GM18861 (cell line): Measurements from ENCODE around the gene TTC27.
"Not testable (repeated sequence)": the region's sequence is repeated elsewhere in the genome, so short reads cannot be mapped to it uniquely, and the experiment has no call there.

Source experiments
- ATAC-seq: cut with Tn5 transposase; IDR thresholded peaks from one replicate; pipeline ENCODE4 v1.9.1; 2021; ENCODE audit not compliant: unreplicated experiment

TTC27 gene

GRCh38 chr2:32752205-32752604 is 124.4 kb downstream of the TTC27 start:
- ATAC-seq: no peak

GRCh38 chr2:32752952-32753351 is 125.1 kb downstream of the TTC27 start:
- no peak for ATAC-seq

- ATAC-seq: not testable (repeated sequence)
Measured at GRCh38 chr2:32754676-32755075, 126.8 kb downstream of the TTC27 start.

- no peak for ATAC-seq
Measured at GRCh38 chr2:32755666-32756065, 127.8 kb downstream of the TTC27 start.

- no peak for ATAC-seq
Measured at GRCh38 chr2:32756074-32756727, 128.4 kb downstream of the TTC27 start.

- ATAC-seq: no peak
Measured at GRCh38 chr2:32758232-32758631, 130.4 kb downstream of the TTC27 start.

- no peak for ATAC-seq
Measured at GRCh38 chr2:32760628-32761027, 132.8 kb downstream of the TTC27 start.

GRCh38 chr2:32768387-32769174 is 140.7 kb downstream of the TTC27 start:
- no peak for ATAC-seq

- ATAC-seq: no peak
Measured at GRCh38 chr2:32770360-32770759, 142.5 kb downstream of the TTC27 start.

GRCh38 chr2:32772638-32773447 is 145.0 kb downstream of the TTC27 start:
- ATAC-seq: no peak

- ATAC-seq: no peak
Measured at GRCh38 chr2:32773448-32773808, 145.6 kb downstream of the TTC27 start.

- no peak for ATAC-seq
Measured at GRCh38 chr2:32775954-32776353, 148.1 kb downstream of the TTC27 start.

GRCh38 chr2:32777714-32778113 is 149.9 kb downstream of the TTC27 start:
- no peak for ATAC-seq

- ATAC-seq: no peak
Measured at GRCh38 chr2:32780961-32781360, 153.1 kb downstream of the TTC27 start.

- ATAC-seq: no peak
Measured at GRCh38 chr2:32783469-32783868, 155.6 kb downstream of the TTC27 start.

GRCh38 chr2:32783933-32784332 is 156.1 kb downstream of the TTC27 start:
- no peak for ATAC-seq

- ATAC-seq: no peak
Measured at GRCh38 chr2:32787207-32787606, 159.4 kb downstream of the TTC27 start.

- ATAC-seq: no peak
Measured at GRCh38 chr2:32788114-32788513, 160.3 kb downstream of the TTC27 start.

- no peak for ATAC-seq
Measured at GRCh38 chr2:32792416-32792815, 164.6 kb downstream of the TTC27 start.

- ATAC-seq: no peak
Measured at GRCh38 chr2:32798829-32799228, 171.0 kb downstream of the TTC27 start.

- ATAC-seq: no peak
Measured at GRCh38 chr2:32801741-32802140, 173.9 kb downstream of the TTC27 start.

GRCh38 chr2:32802877-32803276 is 175.0 kb downstream of the TTC27 start:
- ATAC-seq: no peak
